BLaER1 (cell line): ENCODE results near the gene NRARP.
A peak's percentile ranks its signal among the peaks of the same experiment; 100 is the strongest.

Experiments
- H3K27ac ChIP-seq: shearing (Covaris generic); formaldehyde crosslinking; 2 replicates; pipeline ENCODE4 v1.8.1; 2022
- H3K27me3 ChIP-seq: shearing (Covaris generic); formaldehyde crosslinking; 2 replicates; pipeline ENCODE4 v1.8.1; 2022
- H3K36me3 ChIP-seq: shearing (Covaris generic); formaldehyde crosslinking; 2 replicates; pipeline ENCODE4 v1.8.1; 2022
- H3K4me1 ChIP-seq: shearing (Covaris generic); formaldehyde crosslinking; 2 replicates; pipeline ENCODE4 v1.8.1; 2022
- H3K4me2 ChIP-seq: shearing (Covaris generic); formaldehyde crosslinking; 2 replicates; pipeline ENCODE4 v1.8.1; 2022
- H3K4me3 ChIP-seq: shearing (Covaris generic); formaldehyde crosslinking; 2 replicates; pipeline ENCODE4 v1.8.1; 2022
- H3K9ac ChIP-seq: shearing (Covaris generic); formaldehyde crosslinking; 2 replicates; pipeline ENCODE4 v1.8.1; 2022
- H3K9me3 ChIP-seq: shearing (Covaris generic); formaldehyde crosslinking; 2 replicates; pipeline ENCODE4 v1.8.1; 2022
- H4K20me1 ChIP-seq: shearing (Covaris generic); formaldehyde crosslinking; 2 replicates; pipeline ENCODE4 v1.8.1; 2022
- Cebpa-rat ChIP-seq: shearing (Covaris generic); IDR thresholded peaks from 2 replicates; pipeline ENCODE4 v1.8.1; 2022

NRARP gene

GRCh38 chr9:137300567-137301080 lies 1.4 kb downstream of the NRARP start:
- H3K4me2 ChIP-seq: peak overlapping the region; percentile 99
- H3K9ac ChIP-seq: peak overlapping the region; percentile 77
- no peak overlapping the region for H3K27ac ChIP-seq
- peak overlapping the region; percentile 76 for H3K4me3 ChIP-seq
- H3K4me1 ChIP-seq: peaks cover 86% of the 10 kb centered on the region
- no peaks in the 10 kb centered on the region for H3K9me3 ChIP-seq
- TF ChIP-seq Cebpa-rat: no peak
- H3K27me3 ChIP-seq: peaks cover 58% of the 10 kb centered on the region
- H3K36me3 ChIP-seq: peaks cover 9% of the 10 kb centered on the region
- H4K20me1 ChIP-seq: peaks cover 55% of the 10 kb centered on the region

- H3K36me3 ChIP-seq: peaks cover 9% of the 10 kb centered on the region
- H3K9ac ChIP-seq: peak overlapping the region; percentile 13; the same call in 1 of the 2 replicates
- H3K27me3 ChIP-seq: peaks cover 60% of the 10 kb centered on the region
- no peak overlapping the region for H3K27ac ChIP-seq
- peaks cover 81% of the 10 kb centered on the region for H3K4me1 ChIP-seq
- peak overlapping the region; percentile 99 for H3K4me2 ChIP-seq
- H3K4me3 ChIP-seq: peak overlapping the region; percentile 76; the same call in 1 of the 2 replicates
- no peak for TF ChIP-seq Cebpa-rat
- no peaks in the 10 kb centered on the region for H3K9me3 ChIP-seq
- peaks cover 55% of the 10 kb centered on the region for H4K20me1 ChIP-seq
Measured at GRCh38 chr9:137299938-137300337, 2.1 kb downstream of the NRARP start.

GRCh38 chr9:137299203-137299565 lies 2.9 kb downstream of the NRARP start:
- H3K4me3 ChIP-seq: no peak overlapping the region
- no peaks in the 10 kb centered on the region for H3K9me3 ChIP-seq
- peak overlapping the region; percentile 99 for H3K4me2 ChIP-seq
- peaks cover 55% of the 10 kb centered on the region for H4K20me1 ChIP-seq
- no peak for TF ChIP-seq Cebpa-rat
- no peak overlapping the region for H3K9ac ChIP-seq
- no peak overlapping the region for H3K27ac ChIP-seq
- peaks cover 79% of the 10 kb centered on the region for H3K4me1 ChIP-seq
- peaks cover 62% of the 10 kb centered on the region for H3K27me3 ChIP-seq
- H3K36me3 ChIP-seq: peaks cover 9% of the 10 kb centered on the region

GRCh38 chr9:137298401-137299202 lies 3.5 kb downstream of the NRARP start:
- H4K20me1 ChIP-seq: peaks cover 55% of the 10 kb centered on the region
- no peak overlapping the region for H3K4me3 ChIP-seq
- no peaks in the 10 kb centered on the region for H3K9me3 ChIP-seq
- H3K4me1 ChIP-seq: peaks cover 73% of the 10 kb centered on the region
- H3K36me3 ChIP-seq: peaks cover 9% of the 10 kb centered on the region
- no peak overlapping the region for H3K27ac ChIP-seq
- peaks cover 62% of the 10 kb centered on the region for H3K27me3 ChIP-seq
- no peak for TF ChIP-seq Cebpa-rat
- H3K9ac ChIP-seq: no peak overlapping the region
- peak overlapping the region; percentile 99 for H3K4me2 ChIP-seq

- H3K4me3 ChIP-seq: no peak overlapping the region
- H3K27ac ChIP-seq: no peak overlapping the region
- H3K4me2 ChIP-seq: peak overlapping the region; percentile 99; the same call in 1 of the 2 replicates
- TF ChIP-seq Cebpa-rat: no peak
- peaks cover 67% of the 10 kb centered on the region for H3K4me1 ChIP-seq
- peaks cover 55% of the 10 kb centered on the region for H4K20me1 ChIP-seq
- H3K9ac ChIP-seq: no peak overlapping the region
- H3K27me3 ChIP-seq: peaks cover 62% of the 10 kb centered on the region
- H3K36me3 ChIP-seq: peaks cover 9% of the 10 kb centered on the region
- no peaks in the 10 kb centered on the region for H3K9me3 ChIP-seq
Measured at GRCh38 chr9:137297966-137298365, 4.1 kb downstream of the NRARP start.

- no peak overlapping the region for H3K9ac ChIP-seq
- H3K4me3 ChIP-seq: no peak overlapping the region
- TF ChIP-seq Cebpa-rat: no peak
- H3K4me1 ChIP-seq: peaks cover 61% of the 10 kb centered on the region
- peak overlapping the region; percentile 55 for H3K4me2 ChIP-seq
- no peak overlapping the region for H3K27ac ChIP-seq
- peaks cover 55% of the 10 kb centered on the region for H4K20me1 ChIP-seq
- H3K36me3 ChIP-seq: peaks cover 9% of the 10 kb centered on the region
- H3K27me3 ChIP-seq: peaks cover 62% of the 10 kb centered on the region
- no peaks in the 10 kb centered on the region for H3K9me3 ChIP-seq
Measured at GRCh38 chr9:137296670-137297664, 5.1 kb downstream of the NRARP start.

GRCh38 chr9:137295849-137296669 lies 6.0 kb downstream of the NRARP start:
- Histone ChIP-seq H3K4me2 (peak overlapping the region; percentile 87), H3K27me3 (peaks cover 55% of the 10 kb centered on the region), H3K27ac (no peak overlapping the region), H3K9ac (peak overlapping the region; percentile 64; the same call in 1 of the 2 replicates), H3K4me1 (peaks cover 55% of the 10 kb centered on the region), H3K9me3 (no peaks in the 10 kb centered on the region), H3K36me3 (peaks cover 9% of the 10 kb centered on the region), H3K4me3 (peak overlapping the region; percentile 71), H4K20me1 (peaks cover 48% of the 10 kb centered on the region)
- no peak for TF ChIP-seq Cebpa-rat

- Histone ChIP-seq H4K20me1 (peaks cover 41% of the 10 kb centered on the region), H3K27me3 (peaks cover 48% of the 10 kb centered on the region), H3K4me1 (peaks cover 51% of the 10 kb centered on the region), H3K4me3 (peak overlapping the region; percentile 71), H3K36me3 (peaks cover 9% of the 10 kb centered on the region), H3K4me2 (peak overlapping the region; percentile 87), H3K9ac (peak overlapping the region; percentile 64; the same call in 1 of the 2 replicates), H3K9me3 (no peaks in the 10 kb centered on the region), H3K27ac (no peak overlapping the region)
- TF ChIP-seq Cebpa-rat: no peak
Measured at GRCh38 chr9:137295238-137295811, 6.7 kb downstream of the NRARP start.
